H1 (cell line): ENCODE data around the gene NCAPG2. TPM values are rescaled to one million over a fixed set of nuclear protein-coding genes. Genes with fewer than 3 reads are reported as not detected.

Source experiments
- CTCF ChIA-PET: fragments of 300-600 bp; sonication (Branson Sonifier 250); formaldehyde crosslinking; loops from one replicate; lab custom pipeline; 2021; ENCODE audit not compliant: partially characterized antibody; lab: Charles Lee
- POLR2A ChIA-PET: fragments of 300-600 bp; sonication (Branson Sonifier 250); formaldehyde crosslinking; loops from one replicate; lab custom pipeline; 2021; ENCODE audit warnings: inconsistent platforms; ENCODE audit not compliant: partially characterized antibody; lab: Charles Lee
- DNase-seq, 2 experiments: peaks; one replicate each; pipeline versions ENCODE4 v3.0.0 to v3.0.0-alpha.2; 2010 to 2022; ENCODE audit warnings: low spot score in 2 of 2, low read depth in 1 of 2, mixed read lengths in 1 of 2
- FAIRE-seq: peaks from 2 replicates; lab custom pipeline; 2011; peaks lifted over from hg19 to GRCh38; lab: Jason Lieb, UNC
- H2AFZ ChIP-seq: 2 replicates; pipeline ENCODE4 v1.8.1; 2012; ENCODE audit warnings: low read length, inconsistent platforms
- H2AK5ac ChIP-seq: 2 replicates; pipeline ENCODE4 v1.6.1; 2013; ENCODE audit warnings: low read depth, low read length
- H2BK120ac ChIP-seq: replicated peaks from 2 replicates; pipeline ENCODE3; 2013; ENCODE audit warnings: low read depth, low read length, inconsistent platforms
- H2BK12ac ChIP-seq: 2 replicates; pipeline ENCODE4 v1.6.1; 2013; ENCODE audit warnings: low read depth, low read length
- H2BK15ac ChIP-seq: 2 replicates; pipeline ENCODE4 v1.6.1; 2013; ENCODE audit warnings: low read length
- H2BK20ac ChIP-seq: 2 replicates; pipeline ENCODE4 v1.6.1; 2013; ENCODE audit warnings: low read length
- H2BK5ac ChIP-seq: 2 replicates; pipeline ENCODE4 v1.6.1; 2013; ENCODE audit warnings: low read depth, low read length
- H3K14ac ChIP-seq: 2 replicates; pipeline ENCODE4 v1.6.1; 2013; ENCODE audit warnings: inconsistent platforms; ENCODE audit not compliant: insufficient read length
- H3K18ac ChIP-seq: 2 replicates; pipeline ENCODE4 v1.6.1; 2013; ENCODE audit warnings: low read length; ENCODE audit errors: extremely low read depth
- H3K23ac ChIP-seq: 2 replicates; pipeline ENCODE4 v1.6.1; 2013; ENCODE audit warnings: inconsistent platforms; ENCODE audit not compliant: insufficient read length
- H3K23me2 ChIP-seq: 2 replicates; pipeline ENCODE4 v1.6.1; 2013; ENCODE audit warnings: low read depth, low read length
- H3K27ac ChIP-seq: 2 replicates; pipeline ENCODE4 v1.6.1; 2011; ENCODE audit warnings: low read depth, low read length, inconsistent platforms
- H3K27me3 ChIP-seq, 4 experiments: replicated peaks in 1 of 4; 1 replicate in 1 of 4; 2 replicates in 3 of 4; pipeline versions ENCODE4 v1.6.1 to v1.8.1; 2011 to 2013; ENCODE audit warnings: low read length in 3 of 4, mild to moderate bottlenecking in 3 of 4, inconsistent platforms in 2 of 4, mixed read lengths in 2 of 4, moderate library complexity in 1 of 4; ENCODE audit not compliant: control insufficient read depth in 3 of 4, insufficient read depth in 3 of 4; ENCODE audit errors: extremely low read depth in 1 of 4
- H3K36me3 ChIP-seq, 4 experiments: 2 replicates each; pipeline versions ENCODE4 v1.6.1 to v1.8.1; 2011 to 2013; ENCODE audit warnings: mild to moderate bottlenecking in 4 of 4, low read length in 3 of 4, moderate library complexity in 2 of 4, control low read depth in 1 of 4, inconsistent platforms in 1 of 4; ENCODE audit not compliant: insufficient read depth in 4 of 4, control insufficient read depth in 2 of 4
- H3K4ac ChIP-seq: replicated peaks from 2 replicates; pipeline ENCODE3; 2013; ENCODE audit warnings: low read length, low read depth, mixed read lengths, inconsistent platforms; ENCODE audit not compliant: insufficient read length
- H3K4me1 ChIP-seq, 4 experiments: replicated peaks in 1 of 4; 1 replicate in 1 of 4; 2 replicates in 3 of 4; pipeline versions ENCODE4 v1.6.1 to v1.8.1; 2011 to 2013; ENCODE audit warnings: low read length in 3 of 4, inconsistent platforms in 2 of 4, mixed read lengths in 1 of 4; ENCODE audit not compliant: insufficient read depth in 4 of 4, control insufficient read depth in 3 of 4
- H3K4me2 ChIP-seq, 2 experiments: 2 replicates each; pipeline versions ENCODE4 v1.6.1 to v1.8.1; 2011 to 2013; ENCODE audit warnings: low read depth in 2 of 2, low read length in 2 of 2, control low read depth in 1 of 2, inconsistent platforms in 1 of 2, mild to moderate bottlenecking in 1 of 2; ENCODE audit not compliant: insufficient read depth in 1 of 2
- H3K4me3 ChIP-seq, 4 experiments: fragments of 200-600, 300-600 bp in 1 of 4; sonication (generic), shearing (Covaris generic), sonication (Bioruptor Twin) in 1 of 4; 2 replicates each; pipeline versions ENCODE4 v1.5.1 to v1.8.1; 2011 to 2016; ENCODE audit warnings: low read length in 4 of 4, low read depth in 3 of 4, control low read depth in 2 of 4, inconsistent platforms in 2 of 4, mild to moderate bottlenecking in 2 of 4, mixed read lengths in 1 of 4, moderate library complexity in 1 of 4; ENCODE audit not compliant: insufficient read depth in 2 of 4; ENCODE audit errors: extremely low read depth in 1 of 4
- H3K56ac ChIP-seq: replicated peaks from 2 replicates; pipeline ENCODE3; 2013; ENCODE audit warnings: low read depth, mild to moderate bottlenecking, mixed read lengths, low read length, inconsistent platforms; ENCODE audit not compliant: insufficient read length
- H3K79me1 ChIP-seq: 2 replicates; pipeline ENCODE4 v1.6.1; 2013; ENCODE audit warnings: low read depth, low read length, control low read depth
- H3K79me2 ChIP-seq, 2 experiments: 2 replicates each; pipeline versions ENCODE4 v1.6.1 to v1.8.1; 2012 to 2013; ENCODE audit warnings: low read length in 2 of 2, mild to moderate bottlenecking in 2 of 2, inconsistent platforms in 1 of 2; ENCODE audit not compliant: insufficient read depth in 2 of 2, control insufficient read depth in 1 of 2
- H3K9ac ChIP-seq, 4 experiments: replicated peaks in 1 of 4; 1 replicate in 1 of 4; 2 replicates in 3 of 4; pipeline versions ENCODE4 v1.6.1 to v1.8.1; 2011 to 2013; ENCODE audit warnings: low read depth in 3 of 4, low read length in 3 of 4, control low read depth in 2 of 4, mild to moderate bottlenecking in 2 of 4, moderate library complexity in 2 of 4, inconsistent platforms in 1 of 4; ENCODE audit errors: extremely low read depth in 1 of 4
- H3K9me3 ChIP-seq, 2 experiments: 2 replicates each; pipeline versions ENCODE4 v1.6.1 to v1.8.1; 2012 to 2013; ENCODE audit warnings: mild to moderate bottlenecking in 2 of 2, moderate library complexity in 2 of 2, control low read depth in 1 of 2, inconsistent platforms in 1 of 2, low read depth in 1 of 2, low read length in 1 of 2, mixed read lengths in 1 of 2; ENCODE audit not compliant: insufficient read depth in 2 of 2
- H4K20me1 ChIP-seq, 2 experiments: replicated peaks in 1 of 2; 2 replicates each; pipeline versions ENCODE3 to v1.8.1; 2011 to 2013; ENCODE audit warnings: inconsistent platforms in 2 of 2, low read length in 2 of 2, mild to moderate bottlenecking in 1 of 2; ENCODE audit not compliant: insufficient read depth in 2 of 2, control insufficient read depth in 1 of 2
- H4K5ac ChIP-seq: 2 replicates; pipeline ENCODE4 v1.6.1; 2013; ENCODE audit warnings: low read length, low read depth, mixed read lengths, inconsistent platforms; ENCODE audit not compliant: insufficient read length
- H4K8ac ChIP-seq: 2 replicates; pipeline ENCODE4 v1.8.0; 2013; ENCODE audit warnings: mild to moderate bottlenecking, moderate library complexity, low read length, inconsistent platforms; ENCODE audit not compliant: insufficient read depth; ENCODE audit errors: extremely low read depth
- H4K91ac ChIP-seq: replicated peaks from 2 replicates; pipeline ENCODE3; 2013; ENCODE audit warnings: low read length, mixed read lengths, inconsistent platforms; ENCODE audit not compliant: insufficient read length
- CHD2 ChIP-seq: IDR thresholded peaks from 2 replicates; pipeline ENCODE4 v1.6.1; 2012; ENCODE audit warnings: low read length, improper control_type of control experiment
- EP300 ChIP-seq, 2 experiments: IDR thresholded peaks; 1 replicate in 1 of 2; 2 replicates in 1 of 2; pipeline ENCODE4 v1.6.1; 2011 to 2012; ENCODE audit warnings: low read depth in 2 of 2, low read length in 2 of 2, mild to moderate bottlenecking in 2 of 2, borderline replicate concordance in 1 of 2, inconsistent platforms in 1 of 2, moderate library complexity in 1 of 2
- HDAC2 ChIP-seq, 2 experiments: fragments of 300-600 bp in 1 of 2; sonication (generic) in 1 of 2; IDR thresholded peaks; 2 replicates each; pipeline ENCODE4 v1.6.1; 2011 to 2012; ENCODE audit warnings: low read depth in 2 of 2, low read length in 2 of 2, mild to moderate bottlenecking in 2 of 2, moderate library complexity in 2 of 2, borderline replicate concordance in 1 of 2, inconsistent platforms in 1 of 2
- POU5F1 ChIP-seq: IDR thresholded peaks from 2 replicates; pipeline ENCODE4 v1.6.1; 2011; ENCODE audit warnings: low read depth, mild to moderate bottlenecking, low read length, moderate library complexity
- RNF2 ChIP-seq: fragments of 200-900, 300-1000 bp; sonication (generic); IDR thresholded peaks from 2 replicates; pipeline ENCODE4 v1.7.1; 2016; ENCODE audit warnings: borderline replicate concordance, low read depth, mild to moderate bottlenecking, antibody characterized with exemption, low read length; ENCODE audit not compliant: poor library complexity, severe bottlenecking; ENCODE audit errors: missing control alignments
- SAP30 ChIP-seq: fragments of 300-600 bp; sonication (generic); IDR thresholded peaks from 2 replicates; pipeline ENCODE4 v1.7.1; 2012; ENCODE audit warnings: low read length, moderate library complexity, mild to moderate bottlenecking, inconsistent platforms; ENCODE audit not compliant: insufficient read depth, insufficient replicate concordance
- SP1 ChIP-seq: IDR thresholded peaks from 2 replicates; pipeline ENCODE4 v1.6.1; 2011; ENCODE audit warnings: low read depth, low read length
- SUZ12 ChIP-seq: fragments of 200-600 bp; sonication (generic); IDR thresholded peaks from 2 replicates; pipeline ENCODE4 v1.6.1; 2012; ENCODE audit warnings: mild to moderate bottlenecking, inconsistent platforms, low read length, moderate library complexity, mixed read lengths
- WGBS, 2 experiments: shearing (Covaris generic) in 1 of 2; methylation state at CpG; one replicate each; pipeline versions ENCODE4 v1.1.6 to v1.1.7; 2013 to 2015; ENCODE audit warnings: low lambda C conversion rate in 2 of 2, mixed read lengths in 2 of 2, inconsistent platforms in 1 of 2, low coverage in 1 of 2, missing lambda C conversion rate in 1 of 2; ENCODE audit not compliant: insufficient replicate concordance in 2 of 2, insufficient coverage in 1 of 2, insufficient read length in 1 of 2; ENCODE audit errors: extremely low coverage in 1 of 2, missing lambda C conversion rate in 1 of 2; 5-methylcytosine and 5-hydroxymethylcytosine counted together
- polyA plus RNA-seq, 7 experiments: library from polyadenylated mRNA; depleted of rRNA in 3 of 7; stranded (reverse) in 5 of 7; unstranded in 2 of 7; fragments of >200 nt in 5 of 7; fragments of 200-250 nt in 2 of 7; gene quantifications; 1 replicate in 5 of 7; 2 replicates in 1 of 7; 4 replicates in 1 of 7; pipeline versions ENCODE4 v1.2.1 to v1.2.3, GENCODE V29; 2011 to 2013; ENCODE audit warnings: missing spikeins in 2 of 7, mixed read lengths in 2 of 7
- total RNA-seq: library from RNA; stranded (reverse); fragmentation: NEBNext Ultra II Directional; extraction: Animal tissue kit (Norgen Biotek cat#: 25700); gene quantifications from 2 replicates; pipeline ENCODE4 v1.2.1, GENCODE V29; 2021
- TF ChIP-seq, protein P1 (sequence below): IDR thresholded peaks from 2 replicates; pipeline ENCODE4 v1.6.1; 2012; ENCODE audit warnings: inconsistent platforms

The NCAPG2 gene
- total and polyA plus RNA-seq, 2 of the 8 experiments (the other 6 are each of a cell fraction or from before 2014, with no cell fraction given) = 49.9 to 119 TPM

DNA sequence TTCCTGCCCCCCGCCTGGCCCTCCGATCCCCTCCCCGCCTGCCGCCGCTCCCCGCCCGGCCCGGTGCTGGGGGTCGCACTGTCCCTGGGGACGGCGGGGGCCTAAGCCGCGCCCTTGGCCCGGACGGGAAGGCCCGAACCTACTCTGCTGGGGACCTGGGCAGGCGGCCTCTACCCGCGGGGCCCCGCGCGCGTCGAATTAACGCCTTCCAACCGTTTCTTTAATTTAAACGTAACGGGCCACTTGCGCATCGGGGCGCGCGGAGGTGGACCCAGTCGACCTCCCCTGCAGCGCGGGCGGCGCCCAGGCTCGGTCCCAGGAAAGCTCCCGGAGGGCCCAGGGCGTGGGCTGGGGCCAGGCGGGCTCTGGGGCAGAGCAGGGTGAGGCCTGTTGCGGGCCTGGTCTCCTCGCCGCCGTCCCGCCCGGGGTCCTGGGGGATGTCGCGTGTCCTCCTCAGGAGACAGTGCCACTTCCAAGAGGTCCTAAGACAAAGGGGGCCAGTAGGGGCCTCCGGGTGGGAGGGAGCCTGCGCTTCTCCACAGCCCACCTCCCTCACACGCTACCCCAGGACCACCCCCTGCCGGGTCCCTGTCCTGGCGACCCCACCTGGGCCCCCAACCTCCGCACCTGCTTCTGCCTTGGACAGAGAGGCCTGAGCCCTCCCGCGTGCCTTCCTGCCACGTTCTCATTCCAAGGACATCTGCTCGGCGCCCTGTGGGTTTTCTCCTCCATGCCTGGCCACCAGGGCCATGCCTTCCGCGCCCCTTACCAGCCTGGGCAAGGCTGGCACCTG lies 116.3 kb downstream of the NCAPG2 start:
- no peak overlapping the region for H2AK5ac ChIP-seq
- H3K79me2 ChIP-seq = no peaks in the 10 kb centered on the region
- peaks cover 5 to 6% of the 10 kb centered on the region in 2 experiments for H4K20me1 ChIP-seq
- H2BK12ac ChIP-seq = no peak overlapping the region
- peak overlapping the region; percentile 71; the same call in 1 of the 2 replicates for H4K8ac ChIP-seq
- no peak overlapping the region for H2BK15ac ChIP-seq
- peaks cover 0 to 10% (median 5%) of the 10 kb centered on the region in 4 experiments; a peak in 5 of 7 replicates for H3K4me1 ChIP-seq
- CTCF ChIA-PET = no interaction called here
- H3K4ac ChIP-seq = no peak overlapping the region
- H3K18ac ChIP-seq = no peak overlapping the region; the same call in 1 of the 2 replicates
- H3K36me3 ChIP-seq = no peaks in the 10 kb centered on the region
- POLR2A ChIA-PET = interaction anchor here (0.7 to 0.9 kb wide), 2 partner anchors 24 to 35 kb away, joined by 3 read pairs; no protein-coding TSS in a partner anchor
- H4K91ac ChIP-seq = no peak overlapping the region
- FAIRE-seq = no peak
- H3K9me3 ChIP-seq = peaks cover 2% of the 10 kb centered on the region in 2 experiments; a peak in 1 of 4 replicates
- no peak overlapping the region for H3K56ac ChIP-seq
- no peak overlapping the region for H3K14ac ChIP-seq
- H4K5ac ChIP-seq = no peak overlapping the region
- no peak overlapping the region for H2BK5ac ChIP-seq
- peaks cover 34 to 72% (median 62%) of the 10 kb centered on the region in 4 experiments for H3K27me3 ChIP-seq
- no peak overlapping the region for H2BK120ac ChIP-seq
- H3K4me3 ChIP-seq = peak overlapping the region; percentile 27 to 66 (median 28); a peak in 7 of 8 replicates
- 40% methylated on average over 15 of the region's 63 CpGs; no CpG with 5 or more reads in 1 of the 2 experiments for WGBS, 2 experiments
- H3K27ac ChIP-seq = no peak overlapping the region
- H2BK20ac ChIP-seq = no peak overlapping the region
- no peak overlapping the region for H3K9ac ChIP-seq
- no peaks in the 10 kb centered on the region for H3K79me1 ChIP-seq
- H2AFZ ChIP-seq = no peak overlapping the region
- no peak overlapping the region for H3K23ac ChIP-seq
- peak overlapping the region; percentile 35 to 85; a peak in 3 of 4 replicates for H3K4me2 ChIP-seq
- H3K23me2 ChIP-seq = peaks cover 7% of the 10 kb centered on the region; the same call in 1 of the 2 replicates
- peak in 1 of 2 experiments; percentile 66 for DNase-seq
- TF ChIP-seq RNF2 (no peak), SAP30 (no peak), SP1 (no peak), POU5F1 (no peak), CHD2 (no peak), EP300 (IDR thresholded peaks at IDR 0.05; ENCODE audit: borderline replicate concordance in 1 of 2, low read depth in 2 of 2, low read length in 2 of 2) (no peak), SUZ12 (peak; percentile 61; the same call in 1 of the 2 replicates), HDAC2 (IDR thresholded peaks at IDR 0.05; ENCODE audit: borderline replicate concordance in 1 of 2, low read depth in 2 of 2, low read length in 2 of 2) (no peak)
- TF ChIP-seq, protein P1, sequence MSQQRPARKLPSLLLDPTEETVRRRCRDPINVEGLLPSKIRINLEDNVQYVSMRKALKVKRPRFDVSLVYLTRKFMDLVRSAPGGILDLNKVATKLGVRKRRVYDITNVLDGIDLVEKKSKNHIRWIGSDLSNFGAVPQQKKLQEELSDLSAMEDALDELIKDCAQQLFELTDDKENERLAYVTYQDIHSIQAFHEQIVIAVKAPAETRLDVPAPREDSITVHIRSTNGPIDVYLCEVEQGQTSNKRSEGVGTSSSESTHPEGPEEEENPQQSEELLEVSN = peak; percentile 23; the same call in 1 of the 2 replicates
